ENCODE measurements around the gene CDK6. TPM values are rescaled to one million over a fixed set of nuclear protein-coding genes. Genes with fewer than 3 reads are reported as not detected.

Gene CDK6
- total RNA-seq, 4 donors from 2014 or later, result 19.7 to 51.1 (median 33.8) TPM

DNA sequence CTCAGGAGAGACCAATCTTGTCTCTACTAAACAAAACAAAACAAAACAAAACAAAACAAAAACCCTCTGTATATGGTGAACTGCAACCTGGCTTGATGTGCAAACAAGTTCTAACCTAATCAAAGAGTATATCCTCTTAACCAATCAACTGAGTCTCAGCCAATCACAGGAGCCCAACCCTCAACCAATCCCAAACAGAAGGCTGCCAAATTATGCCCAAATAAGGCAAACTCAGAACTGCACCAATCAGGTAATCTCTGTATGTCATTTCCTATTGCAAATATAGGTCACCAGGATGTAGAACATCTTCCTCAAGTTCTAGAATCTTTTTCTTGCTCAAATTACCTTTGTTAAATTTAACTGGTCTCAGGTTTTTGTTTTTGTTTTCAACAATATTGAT is 251.4 kb downstream of the CDK6 start:
- Histone ChIP-seq H3K4me1 (peaks cover 6 to 57% (median 21%) of the 10 kb centered on the region in 3 donors), H3K27ac (peak overlapping the region in 3 of 4 donors; percentile 5 to 38 (median 12))
- ATAC-seq, result no peak

DNA sequence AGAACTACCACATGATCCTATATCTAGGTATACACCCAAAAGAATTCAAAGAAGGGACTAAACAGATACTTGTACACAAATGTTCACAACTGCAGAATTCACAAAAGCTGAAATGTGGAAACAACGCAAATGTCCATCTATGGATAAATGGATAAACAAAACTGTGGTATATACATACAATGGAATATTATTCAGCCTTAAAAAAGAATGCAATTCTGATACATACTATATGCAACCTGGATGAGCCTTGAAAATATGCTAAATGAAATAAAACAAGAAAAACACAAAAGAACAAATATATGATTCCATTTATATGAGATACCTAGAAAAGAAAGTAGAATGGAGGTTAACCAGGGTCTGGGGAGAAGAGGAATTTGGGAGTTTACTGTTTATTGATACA is 253.4 kb downstream of the CDK6 start:
- Histone ChIP-seq H3K4me1 (peaks cover 6 to 41% (median 12%) of the 10 kb centered on the region in 3 donors), H3K9me3 (no peaks in the 10 kb centered on the region), H3K36me3 (peaks cover under 1 to 32% of the 10 kb centered on the region in 2 donors), H3K27ac (no peak overlapping the region), H3K27me3 (no peaks in the 10 kb centered on the region), H3K4me3 (no peak overlapping the region)
- ATAC-seq, result no peak
- TF ChIP-seq, protein P1, sequence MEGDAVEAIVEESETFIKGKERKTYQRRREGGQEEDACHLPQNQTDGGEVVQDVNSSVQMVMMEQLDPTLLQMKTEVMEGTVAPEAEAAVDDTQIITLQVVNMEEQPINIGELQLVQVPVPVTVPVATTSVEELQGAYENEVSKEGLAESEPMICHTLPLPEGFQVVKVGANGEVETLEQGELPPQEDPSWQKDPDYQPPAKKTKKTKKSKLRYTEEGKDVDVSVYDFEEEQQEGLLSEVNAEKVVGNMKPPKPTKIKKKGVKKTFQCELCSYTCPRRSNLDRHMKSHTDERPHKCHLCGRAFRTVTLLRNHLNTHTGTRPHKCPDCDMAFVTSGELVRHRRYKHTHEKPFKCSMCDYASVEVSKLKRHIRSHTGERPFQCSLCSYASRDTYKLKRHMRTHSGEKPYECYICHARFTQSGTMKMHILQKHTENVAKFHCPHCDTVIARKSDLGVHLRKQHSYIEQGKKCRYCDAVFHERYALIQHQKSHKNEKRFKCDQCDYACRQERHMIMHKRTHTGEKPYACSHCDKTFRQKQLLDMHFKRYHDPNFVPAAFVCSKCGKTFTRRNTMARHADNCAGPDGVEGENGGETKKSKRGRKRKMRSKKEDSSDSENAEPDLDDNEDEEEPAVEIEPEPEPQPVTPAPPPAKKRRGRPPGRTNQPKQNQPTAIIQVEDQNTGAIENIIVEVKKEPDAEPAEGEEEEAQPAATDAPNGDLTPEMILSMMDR (IDR thresholded peaks at IDR 0.05), result no peak
- TF ChIP-seq POLR2A (IDR thresholded peaks at IDR 0.05), result no peak
- TF ChIP-seq POLR2AphosphoS5 (IDR thresholded peaks at IDR 0.05), result no peak
- TF ChIP-seq EP300 (IDR thresholded peaks at IDR 0.05), result no peak
- 89 to 100% methylated on average over 1 of the region's 1 CpG for WGBS, 2 donors (ENCODE audit: low coverage in 1 of 2)

More for the DNA sequence above, 251.4 kb downstream of the CDK6 start:
- Histone ChIP-seq H3K27me3 (no peaks in the 10 kb centered on the region), H3K36me3 (peaks cover 0 to 12% of the 10 kb centered on the region in 2 donors), H3K4me3 (no peak overlapping the region), H3K9me3 (no peaks in the 10 kb centered on the region)
- TF ChIP-seq EP300 (IDR thresholded peaks at IDR 0.05) (no peak), POLR2AphosphoS5 (IDR thresholded peaks at IDR 0.05) (no peak), POLR2A (IDR thresholded peaks at IDR 0.05) (no peak)
- TF ChIP-seq, protein P1 (IDR thresholded peaks at IDR 0.05), result no peak

DNA sequence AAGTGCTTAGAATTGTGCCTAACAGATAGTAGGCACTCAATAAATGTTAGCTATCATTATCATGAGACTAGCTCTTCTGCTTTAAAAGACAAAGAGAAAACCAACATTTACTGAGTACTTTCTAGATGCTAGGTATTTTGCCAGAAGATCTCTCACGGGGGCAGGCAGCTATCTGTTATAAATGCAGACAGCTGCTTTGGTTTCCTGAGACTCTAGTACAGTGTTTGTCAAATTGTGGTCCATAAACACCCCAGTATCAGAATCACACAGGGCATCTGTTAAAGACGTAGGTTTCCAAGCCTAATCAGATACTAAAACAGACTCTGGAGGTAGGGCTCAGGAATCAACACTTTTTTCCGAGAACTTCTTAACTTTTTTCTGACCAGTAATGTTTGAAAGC is 260.1 kb downstream of the CDK6 start:
- WGBS, 2 donors (ENCODE audit: low coverage in 1 of 2), result 67 to 68% methylated on average over 3 of the region's 3 CpGs

DNA sequence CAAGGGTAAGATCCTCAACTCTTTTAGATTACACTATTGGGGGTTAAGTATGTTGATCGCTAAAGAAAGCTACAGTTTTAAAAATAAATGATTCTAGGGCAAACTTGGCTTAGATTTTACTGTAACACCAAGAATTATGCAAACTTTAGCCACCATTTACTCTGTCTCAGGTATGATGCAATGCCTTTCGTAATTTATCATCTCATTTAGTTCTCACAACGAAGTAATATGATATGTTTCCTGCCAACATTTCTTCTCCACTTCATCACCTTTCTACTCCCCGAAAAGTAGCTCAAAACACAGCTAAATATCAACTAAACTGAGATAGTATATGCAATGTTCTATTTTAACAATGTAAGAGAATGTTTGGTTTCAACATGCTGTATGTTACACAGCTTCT is 267.2 kb downstream of the CDK6 start:
- ATAC-seq, result no peak
- WGBS, 2 donors (ENCODE audit: low coverage in 1 of 2), result 83 to 90% methylated on average over 4 of the region's 4 CpGs
- Histone ChIP-seq H3K36me3 (peaks cover 3 to 97% of the 10 kb centered on the region in 2 donors), H3K27me3 (no peaks in the 10 kb centered on the region), H3K4me3 (no peak overlapping the region), H3K4me1 (no peaks in the 10 kb centered on the region), H3K9me3 (no peaks in the 10 kb centered on the region), H3K27ac (no peak overlapping the region)
- no peak for TF ChIP-seq EP300 (IDR thresholded peaks at IDR 0.05)
- TF ChIP-seq, protein P1 (IDR thresholded peaks at IDR 0.05), result no peak
- TF ChIP-seq POLR2A (IDR thresholded peaks at IDR 0.05), result no peak
- TF ChIP-seq POLR2AphosphoS5 (IDR thresholded peaks at IDR 0.05), result no peak

More for the DNA sequence above, 260.1 kb downstream of the CDK6 start:
- H3K4me3 ChIP-seq, result no peak overlapping the region
- TF ChIP-seq POLR2A (IDR thresholded peaks at IDR 0.05), result no peak
- TF ChIP-seq, protein P1 (IDR thresholded peaks at IDR 0.05), result no peak
- TF ChIP-seq EP300 (IDR thresholded peaks at IDR 0.05), result no peak
- TF ChIP-seq POLR2AphosphoS5 (IDR thresholded peaks at IDR 0.05), result no peak
- H3K36me3 ChIP-seq, result peaks cover 13 to 95% of the 10 kb centered on the region in 2 donors
- H3K27me3 ChIP-seq, result no peaks in the 10 kb centered on the region
- ATAC-seq, result no peak
- H3K4me1 ChIP-seq, result no peaks in the 10 kb centered on the region
- H3K9me3 ChIP-seq, result no peaks in the 10 kb centered on the region
- no peak overlapping the region for H3K27ac ChIP-seq

DNA sequence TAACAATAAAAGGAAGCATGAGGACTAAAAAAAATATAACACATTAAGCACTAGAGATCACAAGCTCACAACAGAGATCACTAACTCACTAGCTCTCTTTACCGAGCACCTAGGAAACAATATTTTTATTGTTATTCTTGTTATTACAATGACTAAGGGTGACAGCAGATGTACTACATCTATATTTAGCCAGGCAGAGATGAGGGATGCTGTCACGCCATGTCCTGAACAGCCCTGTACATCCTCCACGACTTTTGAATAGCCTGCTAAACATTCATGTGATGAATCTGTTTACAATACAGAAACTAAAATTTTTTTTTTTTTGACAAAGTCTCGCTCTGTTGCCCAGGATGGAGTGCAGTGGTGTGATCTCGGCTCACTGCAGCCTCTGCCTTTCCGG is 268.9 kb downstream of the CDK6 start:
- TF ChIP-seq EP300 (IDR thresholded peaks at IDR 0.05), result no peak
- no peak for TF ChIP-seq POLR2AphosphoS5 (IDR thresholded peaks at IDR 0.05)
- TF ChIP-seq, protein P1 (IDR thresholded peaks at IDR 0.05), result no peak
- TF ChIP-seq POLR2A (IDR thresholded peaks at IDR 0.05), result no peak
- H3K36me3 ChIP-seq, result peaks cover 3 to 100% of the 10 kb centered on the region in 2 donors
- H3K9me3 ChIP-seq, result no peaks in the 10 kb centered on the region
- ATAC-seq, result no peak
- H3K4me3 ChIP-seq, result no peak overlapping the region
- 82 to 83% methylated on average over 4 to 6 of the region's 6 CpGs for WGBS, 2 donors (ENCODE audit: low coverage in 1 of 2)
- H3K4me1 ChIP-seq, result no peaks in the 10 kb centered on the region
- H3K27me3 ChIP-seq, result no peaks in the 10 kb centered on the region
- no peak overlapping the region for H3K27ac ChIP-seq

Data from gastroesophageal sphincter (tissue), 4 donors.